ENCODE results near the gene TMSB10.

The TMSB10 gene

DNA sequence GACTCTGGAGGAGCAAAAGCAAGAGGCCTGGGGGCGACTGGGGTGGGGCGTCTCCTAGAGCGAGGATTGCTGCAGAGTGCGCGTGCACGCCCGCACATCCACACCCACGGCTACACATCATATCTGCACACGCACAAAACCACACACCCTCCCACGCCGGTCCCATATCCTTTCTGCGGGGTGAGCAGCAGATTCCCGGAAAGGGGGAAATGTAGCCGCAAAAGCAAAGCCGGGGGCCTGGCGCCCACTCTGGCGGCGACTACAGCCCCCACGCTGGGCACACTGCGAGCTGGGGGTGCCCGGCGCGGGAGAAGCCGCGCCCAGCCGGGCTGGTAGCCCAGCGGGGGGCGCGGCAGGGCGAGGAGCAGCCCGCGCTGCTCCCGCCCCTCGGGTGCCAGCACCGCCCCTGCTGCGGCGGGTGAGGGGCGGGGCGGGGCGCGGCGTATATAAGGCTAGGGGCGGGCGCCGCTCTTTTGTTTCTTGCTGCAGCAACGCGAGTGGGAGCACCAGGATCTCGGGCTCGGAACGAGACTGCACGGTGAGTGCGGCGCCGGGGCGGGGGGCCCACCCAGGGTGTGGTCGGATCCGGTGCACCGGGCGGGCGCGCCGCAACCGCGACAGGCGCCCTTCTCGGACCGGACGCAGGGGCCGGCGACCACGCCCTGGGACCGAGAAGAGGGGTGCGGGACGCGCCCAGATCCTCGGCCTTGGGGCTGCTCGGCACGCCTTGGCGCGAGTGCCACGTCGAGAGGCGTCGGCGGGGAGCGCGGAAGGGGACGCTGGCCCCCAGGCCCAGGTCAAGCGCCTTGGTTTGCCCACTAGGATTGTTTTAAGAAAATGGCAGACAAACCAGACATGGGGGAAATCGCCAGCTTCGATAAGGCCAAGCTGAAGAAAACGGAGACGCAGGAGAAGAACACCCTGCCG lies at the start of gene TMSB10:
Gene TMSB10 (plus strand): TSS at position 476 of the 927 bp plus-strand sequence.
- DNase-seq (ENCODE audit: low read depth), result peak; percentile 88
- H3K4me3 ChIP-seq (ENCODE audit: low read depth, low read length), result peak within 1 kb of the TSS; percentile 70
- peak; percentile 95 for TF ChIP-seq POLR2A (IDR thresholded peaks at IDR 0.05; ENCODE audit: extremely low read depth, insufficient read length)
- TF ChIP-seq MYC (IDR thresholded peaks at IDR 0.05; ENCODE audit: low read depth, low read length), result no peak
- TF ChIP-seq, protein P1, sequence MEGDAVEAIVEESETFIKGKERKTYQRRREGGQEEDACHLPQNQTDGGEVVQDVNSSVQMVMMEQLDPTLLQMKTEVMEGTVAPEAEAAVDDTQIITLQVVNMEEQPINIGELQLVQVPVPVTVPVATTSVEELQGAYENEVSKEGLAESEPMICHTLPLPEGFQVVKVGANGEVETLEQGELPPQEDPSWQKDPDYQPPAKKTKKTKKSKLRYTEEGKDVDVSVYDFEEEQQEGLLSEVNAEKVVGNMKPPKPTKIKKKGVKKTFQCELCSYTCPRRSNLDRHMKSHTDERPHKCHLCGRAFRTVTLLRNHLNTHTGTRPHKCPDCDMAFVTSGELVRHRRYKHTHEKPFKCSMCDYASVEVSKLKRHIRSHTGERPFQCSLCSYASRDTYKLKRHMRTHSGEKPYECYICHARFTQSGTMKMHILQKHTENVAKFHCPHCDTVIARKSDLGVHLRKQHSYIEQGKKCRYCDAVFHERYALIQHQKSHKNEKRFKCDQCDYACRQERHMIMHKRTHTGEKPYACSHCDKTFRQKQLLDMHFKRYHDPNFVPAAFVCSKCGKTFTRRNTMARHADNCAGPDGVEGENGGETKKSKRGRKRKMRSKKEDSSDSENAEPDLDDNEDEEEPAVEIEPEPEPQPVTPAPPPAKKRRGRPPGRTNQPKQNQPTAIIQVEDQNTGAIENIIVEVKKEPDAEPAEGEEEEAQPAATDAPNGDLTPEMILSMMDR (IDR thresholded peaks at IDR 0.05; ENCODE audit: low read depth, low read length), result no peak
- TF ChIP-seq, protein P2, sequence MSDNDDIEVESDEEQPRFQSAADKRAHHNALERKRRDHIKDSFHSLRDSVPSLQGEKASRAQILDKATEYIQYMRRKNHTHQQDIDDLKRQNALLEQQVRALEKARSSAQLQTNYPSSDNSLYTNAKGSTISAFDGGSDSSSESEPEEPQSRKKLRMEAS (IDR thresholded peaks at IDR 0.05; ENCODE audit: low read depth, low read length), result no peak; the same call in 1 of the 2 replicates

DNA sequence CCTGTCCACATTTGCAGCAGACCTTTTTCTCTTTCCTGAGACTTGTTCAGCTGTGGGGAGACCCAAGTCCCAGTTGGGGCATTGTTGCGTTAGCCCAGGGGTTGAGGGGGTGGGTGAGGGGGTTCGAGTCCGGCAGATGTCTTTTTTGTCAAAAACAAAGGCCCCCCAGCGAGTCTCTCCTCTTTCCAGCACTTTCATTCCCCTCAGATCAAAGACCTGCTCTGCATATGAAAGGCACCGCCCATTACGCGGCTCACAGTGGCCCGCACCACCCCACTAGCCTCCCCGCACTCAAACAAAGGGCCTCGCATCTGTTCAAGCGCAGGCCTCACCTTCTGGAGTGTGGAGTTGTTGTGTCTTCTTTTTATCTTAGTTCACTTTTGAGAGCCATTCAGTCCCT lies 49.7 kb upstream of the TMSB10 start:
- H3K4me3 ChIP-seq (ENCODE audit: low read depth, low read length), result no peak overlapping the region

DNA sequence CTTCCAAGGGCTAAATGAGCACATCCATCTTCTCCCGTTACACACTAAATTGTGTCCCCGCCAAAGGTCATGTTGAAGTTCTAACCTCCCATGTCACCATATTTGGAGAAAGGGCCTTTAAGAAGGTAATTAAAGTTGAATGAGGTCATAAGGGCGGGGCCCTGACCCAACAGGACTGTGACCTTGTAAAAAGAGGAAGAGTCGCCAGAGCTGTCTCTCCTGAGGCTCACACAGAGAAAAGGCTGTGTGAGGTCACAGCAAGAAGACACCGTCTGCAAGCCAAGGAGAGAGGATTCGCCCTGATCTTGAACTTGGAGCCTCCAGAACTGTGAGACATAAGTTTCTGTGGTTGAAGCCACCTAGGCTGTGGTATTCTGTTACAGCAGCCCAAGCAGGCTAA lies 48.7 kb upstream of the TMSB10 start:
- peak; percentile 76 for DNase-seq (ENCODE audit: low read depth)
- no peak overlapping the region for H3K4me3 ChIP-seq (ENCODE audit: low read depth, low read length)
- TF ChIP-seq, protein P1 (IDR thresholded peaks at IDR 0.05; ENCODE audit: low read depth, low read length), result no peak
- TF ChIP-seq MYC (IDR thresholded peaks at IDR 0.05; ENCODE audit: low read depth, low read length) (no peak), POLR2A (IDR thresholded peaks at IDR 0.05; ENCODE audit: extremely low read depth, insufficient read length) (no peak)
- TF ChIP-seq, protein P2 (IDR thresholded peaks at IDR 0.05; ENCODE audit: low read depth, low read length), result no peak

More for the DNA sequence above, 49.7 kb upstream of the TMSB10 start:
- TF ChIP-seq, protein P1 (IDR thresholded peaks at IDR 0.05; ENCODE audit: low read depth, low read length), result no peak
- TF ChIP-seq MYC (IDR thresholded peaks at IDR 0.05; ENCODE audit: low read depth, low read length), result no peak
- TF ChIP-seq, protein P2 (IDR thresholded peaks at IDR 0.05; ENCODE audit: low read depth, low read length), result no peak
- no peak for TF ChIP-seq POLR2A (IDR thresholded peaks at IDR 0.05; ENCODE audit: extremely low read depth, insufficient read length)
- DNase-seq (ENCODE audit: low read depth), result no peak

DNA sequence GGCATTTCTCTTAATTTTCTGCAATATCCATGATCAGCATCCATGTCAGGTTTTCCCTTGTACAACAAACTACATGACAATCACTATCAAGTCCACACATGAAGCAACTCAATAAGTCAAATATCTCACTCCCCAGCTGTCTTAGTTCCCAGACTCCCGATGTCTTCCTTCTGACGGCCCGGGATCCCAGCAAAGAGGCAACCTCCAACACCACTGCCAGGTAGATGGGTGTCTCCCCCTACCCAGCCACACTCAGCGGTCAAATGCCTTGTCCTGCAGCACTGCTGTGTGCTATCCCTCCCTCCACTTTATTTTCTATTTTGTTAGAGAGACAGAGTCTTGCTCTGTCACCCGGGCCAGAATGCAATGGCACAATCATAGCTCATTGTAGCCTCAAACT lies 47.9 kb upstream of the TMSB10 start:
- TF ChIP-seq, protein P2 (IDR thresholded peaks at IDR 0.05; ENCODE audit: low read depth, low read length), result no peak
- TF ChIP-seq POLR2A (IDR thresholded peaks at IDR 0.05; ENCODE audit: extremely low read depth, insufficient read length), result no peak
- TF ChIP-seq, protein P1 (IDR thresholded peaks at IDR 0.05; ENCODE audit: low read depth, low read length), result no peak
- TF ChIP-seq MYC (IDR thresholded peaks at IDR 0.05; ENCODE audit: low read depth, low read length), result no peak
- no peak for DNase-seq (ENCODE audit: low read depth)
- no peak overlapping the region for H3K4me3 ChIP-seq (ENCODE audit: low read depth, low read length)

DNA sequence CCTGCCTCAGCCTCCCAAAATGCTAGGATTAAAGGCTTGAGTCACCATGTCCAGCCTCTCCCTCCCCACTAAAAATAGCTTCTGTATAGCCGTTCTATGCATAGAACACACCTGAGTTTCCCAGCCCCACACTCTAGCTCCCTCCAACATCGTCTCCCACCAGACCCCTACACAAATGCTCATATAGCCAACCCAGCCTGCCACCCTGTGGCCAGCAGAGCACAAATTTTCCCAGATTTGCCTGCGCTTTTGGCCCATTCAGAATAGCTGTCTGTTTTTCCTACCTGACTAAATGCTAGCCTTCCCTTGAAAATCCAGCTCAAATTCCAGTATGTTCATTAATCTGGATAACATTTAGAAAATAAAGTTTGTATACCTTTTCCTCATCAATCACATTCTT lies 47.3 kb upstream of the TMSB10 start:
- TF ChIP-seq, protein P2 (IDR thresholded peaks at IDR 0.05; ENCODE audit: low read depth, low read length), result no peak
- TF ChIP-seq POLR2A (IDR thresholded peaks at IDR 0.05; ENCODE audit: extremely low read depth, insufficient read length) (no peak), MYC (IDR thresholded peaks at IDR 0.05; ENCODE audit: low read depth, low read length) (no peak)
- TF ChIP-seq, protein P1 (IDR thresholded peaks at IDR 0.05; ENCODE audit: low read depth, low read length), result no peak
- no peak overlapping the region for H3K4me3 ChIP-seq (ENCODE audit: low read depth, low read length)
- no peak for DNase-seq (ENCODE audit: low read depth)

Measured in NB4 (cell line).